GM10266 (cell line): Measurements from ENCODE around the gene OTOP3.
A peak's percentile ranks its signal among the peaks of the same experiment; 100 is the strongest.

Experiments
- DNase-seq: peaks from one replicate; pipeline ENCODE4 v3.0.0; 2012; ENCODE audit errors: extremely low spot score
- TF ChIP-seq, protein P1 (sequence below): IDR thresholded peaks from 2 replicates; pipeline ENCODE4 v1.5.1; 2012; ENCODE audit warnings: mild to moderate bottlenecking, low read depth; ENCODE audit not compliant: control insufficient read depth, insufficient read depth; ENCODE audit errors: missing control alignments

The OTOP3 gene

DNA sequence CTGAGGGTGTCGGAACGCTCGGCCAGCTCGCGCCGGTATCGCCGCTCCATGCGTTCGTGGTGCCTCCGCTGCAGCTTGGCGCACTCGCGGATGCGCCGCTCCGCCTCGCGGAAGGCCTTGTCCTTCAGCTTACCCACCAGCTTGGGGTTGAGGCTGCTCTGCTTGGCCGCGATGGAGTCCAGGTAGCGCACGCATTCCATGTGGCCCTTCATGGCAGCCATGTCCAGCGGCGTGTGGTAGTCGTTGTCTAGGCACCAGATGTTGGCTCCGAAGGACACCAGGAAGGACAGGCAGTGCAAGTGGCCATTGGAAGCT lies 15.4 kb upstream of the OTOP3 start:
- DNase-seq = no peak
- TF ChIP-seq, protein P1, sequence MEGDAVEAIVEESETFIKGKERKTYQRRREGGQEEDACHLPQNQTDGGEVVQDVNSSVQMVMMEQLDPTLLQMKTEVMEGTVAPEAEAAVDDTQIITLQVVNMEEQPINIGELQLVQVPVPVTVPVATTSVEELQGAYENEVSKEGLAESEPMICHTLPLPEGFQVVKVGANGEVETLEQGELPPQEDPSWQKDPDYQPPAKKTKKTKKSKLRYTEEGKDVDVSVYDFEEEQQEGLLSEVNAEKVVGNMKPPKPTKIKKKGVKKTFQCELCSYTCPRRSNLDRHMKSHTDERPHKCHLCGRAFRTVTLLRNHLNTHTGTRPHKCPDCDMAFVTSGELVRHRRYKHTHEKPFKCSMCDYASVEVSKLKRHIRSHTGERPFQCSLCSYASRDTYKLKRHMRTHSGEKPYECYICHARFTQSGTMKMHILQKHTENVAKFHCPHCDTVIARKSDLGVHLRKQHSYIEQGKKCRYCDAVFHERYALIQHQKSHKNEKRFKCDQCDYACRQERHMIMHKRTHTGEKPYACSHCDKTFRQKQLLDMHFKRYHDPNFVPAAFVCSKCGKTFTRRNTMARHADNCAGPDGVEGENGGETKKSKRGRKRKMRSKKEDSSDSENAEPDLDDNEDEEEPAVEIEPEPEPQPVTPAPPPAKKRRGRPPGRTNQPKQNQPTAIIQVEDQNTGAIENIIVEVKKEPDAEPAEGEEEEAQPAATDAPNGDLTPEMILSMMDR = no peak

DNA sequence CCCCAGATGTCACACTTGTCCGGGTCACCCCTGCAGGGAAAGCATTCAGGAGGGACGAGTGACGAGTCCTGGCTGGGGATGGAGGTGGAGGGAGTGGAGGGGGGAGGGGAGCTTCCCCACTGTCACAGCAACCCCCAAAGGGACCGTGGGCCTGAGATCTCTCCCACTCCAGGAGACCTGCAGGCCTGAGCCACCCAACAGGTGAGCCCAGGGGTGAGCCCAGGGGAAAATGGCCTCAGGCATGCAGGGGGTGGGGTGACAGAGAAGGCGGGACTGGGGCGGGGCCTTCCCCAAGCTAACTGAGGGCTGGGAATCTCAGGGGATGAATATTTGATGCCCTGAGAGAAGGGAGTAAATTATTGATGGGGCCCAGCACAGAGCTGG lies 15.1 kb upstream of the OTOP3 start:
- no peak for DNase-seq
- TF ChIP-seq, protein P1 = no peak

DNA sequence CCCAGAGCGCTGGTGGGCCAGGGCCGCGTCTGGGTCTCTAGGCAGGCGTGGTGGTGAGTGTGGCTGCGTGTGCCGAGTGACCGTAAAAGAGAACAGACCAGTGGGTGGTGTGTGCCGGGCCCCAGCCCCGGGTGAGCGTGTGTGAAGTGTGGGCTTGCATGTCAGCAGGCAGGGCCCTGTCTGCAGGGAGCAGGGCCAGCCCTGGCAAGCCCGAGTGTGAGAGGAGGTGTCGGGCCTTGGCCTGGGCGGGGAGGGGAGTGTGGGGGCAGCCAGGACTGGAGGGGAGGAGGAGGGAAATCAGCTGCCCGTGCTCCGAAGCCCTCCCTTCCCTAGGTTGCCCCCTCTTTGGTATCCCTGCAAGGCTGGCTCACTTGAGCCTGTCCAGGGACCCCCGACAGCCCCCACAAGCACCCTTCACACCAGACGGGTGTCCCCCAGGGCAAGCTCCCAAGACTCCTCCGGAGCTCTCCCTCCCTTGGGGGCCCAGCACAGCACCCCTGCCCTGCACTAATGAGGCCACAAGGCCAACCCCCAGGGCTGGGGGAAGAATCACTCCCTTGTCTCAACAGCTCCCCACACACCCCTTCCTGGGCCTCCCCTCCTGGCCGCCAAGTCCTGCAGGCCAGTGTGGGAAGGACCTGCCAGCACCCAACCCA lies 14.5 kb upstream of the OTOP3 start:
- DNase-seq = no peak
- TF ChIP-seq, protein P1 = no peak

DNA sequence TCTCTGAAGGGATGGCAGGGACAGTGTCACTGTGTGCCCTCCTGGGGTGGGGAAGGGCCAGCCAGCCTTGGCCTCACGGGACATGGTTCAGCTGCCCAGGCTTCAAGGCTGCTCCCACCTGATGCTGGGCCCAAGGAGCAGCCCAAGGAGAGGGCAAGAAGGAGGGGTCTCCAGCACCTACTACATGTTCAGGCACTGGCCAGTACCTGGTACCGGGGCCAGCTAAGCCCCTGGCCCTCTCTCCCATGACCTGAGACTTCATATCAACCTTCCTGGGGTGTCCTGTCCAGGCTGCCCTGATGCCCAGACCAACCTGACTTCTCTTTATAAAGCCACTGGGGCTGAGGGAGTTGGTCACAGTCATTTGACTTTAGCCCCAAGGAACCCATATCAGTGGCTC lies 13.9 kb upstream of the OTOP3 start:
- TF ChIP-seq, protein P1 = no peak
- no peak for DNase-seq

DNA sequence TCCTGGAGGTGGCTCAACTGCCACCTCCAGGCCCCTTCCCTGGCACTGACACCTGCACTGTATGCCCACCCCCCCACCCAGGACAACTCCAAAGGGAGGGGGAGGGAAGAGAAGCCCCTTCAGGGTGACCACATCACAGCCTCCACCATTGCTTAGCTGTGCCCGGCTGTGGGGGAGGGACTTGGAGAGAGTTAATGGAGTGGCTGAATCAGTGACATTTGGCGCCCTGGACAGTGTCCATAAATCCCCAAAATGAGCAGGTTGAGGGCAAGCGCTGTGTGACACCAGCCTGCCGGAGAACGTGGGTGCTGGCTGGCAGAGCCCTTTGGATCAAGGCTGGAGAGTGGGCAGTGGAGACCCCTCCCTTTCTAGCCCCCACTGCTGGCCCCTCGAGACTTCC lies 13.5 kb upstream of the OTOP3 start:
- TF ChIP-seq, protein P1 = no peak
- no peak for DNase-seq

DNA sequence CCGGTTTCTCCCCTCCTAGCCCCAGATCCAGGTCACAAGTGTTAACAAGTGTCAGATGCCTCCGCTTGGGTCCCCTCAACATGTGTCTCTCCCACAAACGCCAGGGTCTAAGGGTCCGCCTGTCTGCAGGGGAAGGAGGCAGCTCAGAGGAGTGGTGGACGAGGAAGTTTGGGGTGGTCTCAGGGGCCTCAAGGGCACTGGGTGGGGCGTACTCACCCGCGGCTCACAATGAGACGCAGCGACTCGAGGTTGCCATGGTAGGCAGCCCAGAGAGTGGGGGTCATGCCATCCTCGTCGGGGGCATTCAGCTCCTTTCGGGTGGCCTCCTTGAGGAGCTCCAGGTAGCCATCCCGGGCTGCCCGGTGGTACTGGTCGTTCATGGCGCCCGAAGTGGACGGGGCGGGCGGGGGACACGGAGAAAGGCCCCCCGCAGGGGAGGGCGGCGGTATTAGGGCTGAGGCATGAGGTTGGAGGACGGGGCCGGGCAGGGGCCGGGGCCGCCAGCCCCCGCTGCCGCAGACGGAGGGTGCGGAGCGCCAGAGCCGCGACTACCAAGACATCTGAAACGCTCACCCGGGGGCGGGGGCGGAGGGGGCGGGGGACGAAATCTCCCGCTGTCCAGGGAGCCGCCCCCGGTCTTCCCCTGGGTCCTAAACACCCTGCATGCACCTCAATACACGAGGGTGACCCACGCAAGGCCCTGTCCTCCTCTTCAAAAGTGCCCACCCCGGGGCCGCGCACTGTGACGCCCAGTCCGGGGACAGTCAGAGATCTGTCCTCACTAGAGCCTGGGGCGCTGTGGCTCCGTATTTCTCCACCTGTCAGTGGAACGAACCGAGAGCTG lies 12.8 kb upstream of the OTOP3 start, which contains the start of gene USH1G:
TSS of gene USH1G (minus strand) at position 562 of the 844 bp plus-strand sequence. CDS start at position 380, 182 bp downstream.
- DNase-seq = peak; percentile 80
- TF ChIP-seq, protein P1 = no peak

DNA sequence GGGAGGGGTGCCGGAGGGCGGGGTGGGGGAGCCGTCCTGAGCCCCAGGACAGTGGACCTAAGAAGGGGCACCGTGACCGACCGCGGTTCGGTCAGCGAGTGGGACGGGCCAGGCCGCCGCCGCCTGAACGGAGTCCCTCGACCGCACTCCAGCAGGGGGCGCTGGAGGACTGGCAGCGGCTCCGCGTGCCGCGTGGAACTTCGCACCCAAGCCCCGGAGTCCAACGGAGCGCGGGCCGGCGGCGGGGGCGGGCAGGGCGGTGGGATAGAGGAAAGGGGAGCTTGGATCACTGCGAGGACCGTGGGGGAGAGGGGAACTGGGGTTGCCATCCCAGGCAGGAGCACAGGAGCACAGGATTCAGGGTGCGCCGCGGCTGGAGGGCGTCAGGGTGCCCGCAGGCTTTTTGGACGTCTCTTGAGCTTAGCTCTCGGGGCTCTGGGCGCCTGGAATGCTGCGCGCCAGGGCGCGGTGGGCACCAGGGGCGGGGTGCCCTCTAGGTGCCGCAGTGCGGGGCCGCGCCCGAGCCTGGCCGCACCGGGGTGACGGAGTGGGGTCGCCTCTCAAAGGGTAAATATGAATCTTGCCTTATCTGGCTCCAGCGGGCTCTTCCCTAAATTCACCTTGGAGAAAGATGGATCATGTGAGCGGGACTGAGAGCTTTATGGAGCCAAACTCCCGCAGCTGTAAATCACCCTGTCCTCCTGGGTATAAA lies 12.0 kb upstream of the OTOP3 start:
- TF ChIP-seq, protein P1 = peak; percentile 95
- peak; percentile 94 for DNase-seq
